SK-N-SH (cell line): ENCODE data around the gene RABAC1.

Experiments
- CTCF ChIP-seq: fragments of 200-600 bp; sonication (generic); IDR thresholded peaks from 2 replicates; pipeline ENCODE4 v1.6.1; 2017; ENCODE audit warnings: antibody characterized with exemption, mild to moderate bottlenecking, moderate library complexity
- FOXJ3 ChIP-seq: sonication (generic); formaldehyde crosslinking; IDR thresholded peaks from 2 replicates; pipeline ENCODE4 v1.5.1; 2020; ENCODE audit warnings: mild to moderate bottlenecking, missing genetic modification reagents
- NFIC ChIP-seq: IDR thresholded peaks from 2 replicates; pipeline ENCODE4 v1.4.0; 2012; ENCODE audit warnings: borderline replicate concordance
- RAD21 ChIP-seq: IDR thresholded peaks from 2 replicates; pipeline ENCODE4 v1.6.1; 2012; ENCODE audit warnings: mild to moderate bottlenecking, low read length
- RFX5 ChIP-seq: IDR thresholded peaks from 2 replicates; pipeline ENCODE4 v1.6.1; 2012; ENCODE audit warnings: mild to moderate bottlenecking, improper control_type of control experiment, low read length
- SMC3 ChIP-seq: IDR thresholded peaks from 2 replicates; pipeline ENCODE4 v1.6.1; 2012; ENCODE audit warnings: low read depth, low read length, improper control_type of control experiment
- YY1 ChIP-seq: IDR thresholded peaks from 2 replicates; pipeline ENCODE4 v1.4.0; 2012; ENCODE audit warnings: low read depth, mild to moderate bottlenecking

- TF ChIP-seq FOXJ3 (CRISPR knock-in tag), result no peak
- no peak for TF ChIP-seq NFIC
- TF ChIP-seq RFX5, result no peak
- TF ChIP-seq RAD21, result no peak
- TF ChIP-seq CTCF, result no peak
- TF ChIP-seq YY1, result no peak
- no peak for TF ChIP-seq SMC3
Observed at GRCh38 chr19:42006569-42006968, 47.4 kb upstream of the RABAC1 start.
